GM21367 (cell line): ENCODE data around the gene SMC4.
"Not testable (repeated sequence)": the region's sequence is repeated elsewhere in the genome, so short reads cannot be mapped to it uniquely, and the experiment has no call there.

Experiments used
- ATAC-seq: cut with Tn5 transposase; IDR thresholded peaks from one replicate; pipeline ENCODE4 v1.9.1; 2021; ENCODE audit not compliant: unreplicated experiment

Gene SMC4

GRCh38 chr3:160399125-160400029, at the start of gene SMC4, which contains the start of gene IFT80:
Gene SMC4, plus strand, starts transcription at chr3:160399650. Its CDS starts 1,177 bp downstream, at chr3:160400827.
Gene IFT80, minus strand, starts transcription at chr3:160399225. Its CDS starts 14,625 bp downstream, at chr3:160384600.
- ATAC-seq: peak; percentile 95

- ATAC-seq: no peak
Observed at GRCh38 chr3:160355826-160356225, 43.6 kb upstream of the SMC4 start.

GRCh38 chr3:160362896-160363295, 36.6 kb upstream of the SMC4 start:
- not testable (repeated sequence) for ATAC-seq

GRCh38 chr3:160365869-160366522, 33.5 kb upstream of the SMC4 start:
- ATAC-seq: no peak

- peak; percentile 64 for ATAC-seq
Observed at GRCh38 chr3:160368804-160369203, 30.6 kb upstream of the SMC4 start.

GRCh38 chr3:160369784-160370183, 29.7 kb upstream of the SMC4 start:
- ATAC-seq: no peak

GRCh38 chr3:160370987-160371857, 28.2 kb upstream of the SMC4 start:
- ATAC-seq: no peak

- no peak for ATAC-seq
Observed at GRCh38 chr3:160372780-160373179, 26.7 kb upstream of the SMC4 start.

GRCh38 chr3:160373655-160374054, 25.8 kb upstream of the SMC4 start:
- no peak for ATAC-seq

- ATAC-seq: no peak
Observed at GRCh38 chr3:160374472-160374871, 25.0 kb upstream of the SMC4 start.

- no peak for ATAC-seq
Observed at GRCh38 chr3:160374925-160375324, 24.5 kb upstream of the SMC4 start.

- no peak for ATAC-seq
Observed at GRCh38 chr3:160376681-160377080, 22.8 kb upstream of the SMC4 start.

GRCh38 chr3:160378331-160379109, 20.9 kb upstream of the SMC4 start:
- ATAC-seq: no peak

- ATAC-seq: no peak
Observed at GRCh38 chr3:160379628-160380214, 19.7 kb upstream of the SMC4 start.

GRCh38 chr3:160381470-160381869, 18.0 kb upstream of the SMC4 start:
- ATAC-seq: no peak

GRCh38 chr3:160384639-160385318, 14.7 kb upstream of the SMC4 start:
- no peak for ATAC-seq

GRCh38 chr3:160390565-160391138, 8.8 kb upstream of the SMC4 start:
- no peak for ATAC-seq

GRCh38 chr3:160392798-160393197, 6.7 kb upstream of the SMC4 start:
- ATAC-seq: no peak
